ENCODE results near the gene SPSB1.
"Not testable (repeated sequence)": the region's sequence is repeated elsewhere in the genome, so short reads cannot be mapped to it uniquely, and the experiment has no call there.

The SPSB1 gene

DNA sequence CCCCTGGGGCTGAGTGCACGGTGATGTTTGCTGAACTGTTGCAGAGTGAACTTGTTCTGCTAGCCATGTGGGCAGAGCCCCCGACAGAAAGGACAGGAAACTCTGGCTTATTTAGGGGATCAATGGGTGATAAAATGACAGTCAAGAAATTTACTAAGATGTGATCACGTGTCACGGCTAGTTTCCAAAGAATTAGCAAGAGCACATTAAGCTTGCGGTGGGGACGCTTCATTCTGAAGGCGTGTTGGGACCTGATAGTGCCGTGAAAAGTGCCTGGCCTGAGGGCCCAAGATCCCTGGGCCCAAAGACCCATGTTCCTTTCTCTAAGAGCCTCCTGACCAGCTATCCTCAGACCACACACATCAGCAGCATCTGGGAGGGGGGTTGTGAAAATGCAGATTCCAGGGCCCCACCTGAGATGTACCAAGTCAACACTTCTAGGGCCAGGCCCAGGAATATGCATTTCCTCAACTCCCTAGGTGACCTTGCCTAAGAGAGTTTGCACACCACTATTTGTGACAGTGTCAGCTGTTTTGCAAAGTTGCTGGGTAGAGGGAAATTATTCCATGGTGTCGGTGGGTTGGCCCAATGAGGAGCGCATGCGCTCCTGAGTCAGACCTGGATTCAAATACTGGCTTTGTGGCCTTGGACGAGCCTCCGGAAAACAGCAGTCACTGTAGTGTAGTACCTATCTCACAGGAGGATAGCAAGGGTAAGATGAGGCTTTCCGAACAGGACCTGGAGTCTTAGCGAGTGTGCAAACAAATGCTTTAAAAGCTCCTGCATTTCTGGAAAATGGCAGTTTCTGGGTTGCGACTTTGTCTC, 77.5 kb downstream of the SPSB1 start:
- no peak for DNase-seq

GRCh38 chr1:9371391-9371935, 78.8 kb downstream of the SPSB1 start:
- no peak for DNase-seq

DNA sequence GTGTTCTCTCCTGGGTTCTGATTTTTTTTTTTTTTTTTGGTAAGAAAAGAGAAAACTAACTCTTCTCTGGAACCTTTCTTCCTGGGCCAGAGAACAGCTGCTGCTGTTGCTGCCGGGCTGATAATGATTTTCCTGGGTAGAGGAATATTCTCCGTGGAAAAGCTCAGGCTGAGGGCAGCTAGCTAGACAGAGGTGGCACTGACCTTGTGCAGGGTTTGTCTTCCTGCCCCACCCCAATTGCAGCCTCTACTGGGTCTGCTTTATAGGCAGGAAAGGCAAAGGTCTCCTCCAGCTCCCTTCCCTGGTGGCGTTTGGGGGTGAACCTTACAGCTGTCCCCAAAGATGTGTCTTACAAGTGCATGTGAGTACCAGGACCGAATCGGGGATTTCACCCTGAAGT, 79.3 kb downstream of the SPSB1 start:
- no peak for DNase-seq

GRCh38 chr1:9373619-9374018, 80.9 kb downstream of the SPSB1 start:
- DNase-seq = no peak

DNA sequence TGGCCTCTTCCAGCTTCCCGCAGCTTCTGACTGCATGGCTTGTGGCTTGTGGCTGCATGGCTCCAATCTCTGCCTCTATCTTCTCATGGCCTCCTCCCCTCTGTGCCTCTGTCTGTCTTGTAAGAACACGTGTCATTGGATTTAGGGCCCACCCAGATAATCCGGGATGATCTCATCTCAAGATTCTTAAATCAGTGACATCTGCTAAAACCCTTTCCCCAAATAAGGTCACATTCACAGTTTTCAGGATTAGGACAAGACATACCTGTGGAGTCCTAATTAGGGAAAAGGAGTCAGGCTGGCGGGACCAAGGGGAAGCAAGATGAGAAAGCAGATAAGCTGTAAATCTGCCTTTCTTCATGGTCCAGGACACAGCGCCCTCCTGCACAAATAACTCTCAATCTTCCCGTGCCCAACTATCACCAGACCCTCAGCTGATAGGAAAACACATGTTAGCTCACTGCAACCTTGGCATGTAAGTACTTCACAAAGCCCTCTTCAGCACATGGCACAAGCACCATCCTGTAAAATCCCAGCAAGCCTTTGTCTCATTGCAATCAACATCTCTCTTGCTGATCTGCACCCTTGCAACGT, 82.2 kb downstream of the SPSB1 start:
- DNase-seq = no peak

DNA sequence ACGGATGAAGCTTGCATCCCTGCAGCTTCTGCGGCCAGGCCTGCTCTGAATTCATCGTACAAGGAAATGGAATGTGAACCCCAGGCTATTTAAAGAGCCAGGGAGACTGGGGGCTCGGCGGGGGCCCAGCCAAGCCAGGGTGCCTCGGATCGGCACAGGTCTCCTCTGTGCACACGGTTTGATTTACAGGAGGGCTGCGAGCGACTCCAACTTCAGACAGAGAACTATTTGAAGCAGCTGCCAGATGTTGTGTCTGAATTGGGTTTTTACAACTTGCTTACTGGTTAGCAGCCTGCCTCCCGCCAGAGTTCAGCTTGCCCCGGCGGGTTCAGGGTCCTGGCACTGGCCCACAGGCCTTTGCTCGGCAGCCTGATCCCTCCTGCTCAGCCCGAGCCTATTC, 83.2 kb downstream of the SPSB1 start:
- no peak for DNase-seq

- DNase-seq = no peak
These were observed 83.7 kb downstream of the SPSB1 start for GRCh38 chr1:9376430-9376829.

GRCh38 chr1:9376886-9377333, 84.2 kb downstream of the SPSB1 start:
- DNase-seq = peak; percentile 66

GRCh38 chr1:9378801-9379200, 86.1 kb downstream of the SPSB1 start:
- no peak for DNase-seq

GRCh38 chr1:9380711-9381110, 88.0 kb downstream of the SPSB1 start:
- DNase-seq = no peak

DNA sequence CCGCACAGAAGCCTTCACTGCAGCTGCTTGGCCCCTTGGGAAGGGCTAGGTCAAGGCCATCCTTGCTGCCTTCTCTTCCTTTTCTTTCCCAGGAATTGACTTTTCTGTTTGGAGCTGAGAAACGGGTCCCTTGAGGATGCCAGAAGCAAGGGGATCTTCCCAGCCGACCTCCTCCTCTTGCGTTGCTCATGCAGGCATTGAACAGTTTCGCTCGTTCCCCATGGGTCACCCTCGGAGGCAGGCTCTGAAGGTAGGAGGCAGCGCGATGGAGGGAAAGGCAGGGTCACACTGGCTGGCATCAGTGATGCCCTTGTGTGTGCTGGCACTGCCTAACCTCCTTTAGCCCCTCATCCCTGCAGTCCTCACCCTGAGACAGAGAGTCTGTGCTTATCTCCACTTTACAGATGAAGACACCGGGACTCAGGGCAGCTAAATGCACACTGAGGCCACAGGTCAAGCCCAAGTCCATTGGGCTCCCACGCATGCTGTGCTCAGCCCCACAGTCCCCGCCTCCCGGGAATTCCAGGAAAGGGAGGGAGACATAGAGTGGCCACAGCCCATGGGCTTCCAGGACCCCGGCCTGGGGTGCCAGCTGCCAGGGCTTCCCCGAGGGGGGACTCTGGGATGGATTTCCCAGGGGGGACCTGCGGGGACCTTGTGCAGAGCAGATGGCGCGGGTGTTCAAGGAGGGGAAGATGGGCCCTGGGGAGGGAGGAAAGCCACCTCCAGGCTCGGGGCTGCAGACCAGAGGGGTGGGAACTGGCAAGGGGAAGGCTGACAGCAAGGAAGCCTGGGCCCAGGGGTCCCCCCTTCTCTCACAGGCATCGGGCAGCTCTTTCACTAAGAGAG, 90.2 kb downstream of the SPSB1 start:
- DNase-seq = no peak

GRCh38 chr1:9384128-9384527, 91.4 kb downstream of the SPSB1 start:
- no peak for DNase-seq

GRCh38 chr1:9384751-9385245, 92.1 kb downstream of the SPSB1 start:
- no peak for DNase-seq

GRCh38 chr1:9385392-9385791, 92.7 kb downstream of the SPSB1 start:
- DNase-seq = not testable (repeated sequence)

- no peak for DNase-seq
These were observed 93.3 kb downstream of the SPSB1 start for GRCh38 chr1:9385801-9386573.

- peak; percentile 56 for DNase-seq
These were observed 95.9 kb downstream of the SPSB1 start for GRCh38 chr1:9388335-9389180.

- DNase-seq = no peak
These were observed 97.3 kb downstream of the SPSB1 start for GRCh38 chr1:9389968-9390367.

DNA sequence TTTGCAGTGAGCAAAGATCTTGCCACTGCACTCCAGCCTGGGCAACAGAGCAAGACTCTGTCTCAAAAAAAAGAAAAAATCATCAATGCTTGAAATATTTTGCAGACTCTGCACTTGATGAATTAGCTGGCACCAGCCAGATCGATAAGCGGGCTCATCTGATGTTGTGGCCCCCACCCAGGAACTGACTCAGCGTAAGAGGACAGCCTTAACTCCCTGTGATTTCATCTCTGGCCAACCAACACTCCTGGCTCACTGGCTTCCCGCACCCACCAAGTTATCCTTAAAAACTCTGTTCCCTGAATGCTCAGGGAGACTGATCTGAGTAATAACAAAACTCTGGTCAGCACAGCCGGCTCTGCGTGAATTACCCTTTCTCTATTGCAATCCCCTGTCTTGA, 98.9 kb downstream of the SPSB1 start:
- DNase-seq = no peak

GRCh38 chr1:9394010-9394409, 101.3 kb downstream of the SPSB1 start:
- no peak for DNase-seq

DNA sequence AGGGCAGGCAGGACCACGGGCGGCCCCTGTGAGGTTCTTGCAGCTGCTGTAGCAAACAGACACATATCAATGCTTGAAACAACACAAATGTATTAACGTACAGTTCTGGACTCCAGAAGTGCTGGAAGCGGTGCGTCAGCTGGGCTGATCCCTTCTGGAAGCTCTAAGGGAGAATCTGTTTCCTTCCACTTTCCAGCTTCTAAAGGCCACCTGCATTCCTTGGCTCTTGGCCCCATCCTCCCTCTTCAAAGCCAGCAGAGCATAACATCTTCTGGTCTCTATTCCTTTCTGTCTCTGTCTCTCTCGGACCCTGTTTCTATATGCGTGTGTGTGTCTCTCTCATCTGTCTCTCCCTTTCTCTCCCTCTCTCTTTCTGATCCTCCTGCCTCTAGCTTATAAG, 102.3 kb downstream of the SPSB1 start:
- DNase-seq = no peak

- no peak for DNase-seq
These were observed 104.4 kb downstream of the SPSB1 start for GRCh38 chr1:9397047-9397446.

Measured in HCEC 1CT (cell line).